Keratinocyte (primary cell): ENCODE results near the gene VWA7. TPM values are rescaled to one million over a fixed set of nuclear protein-coding genes. Genes with fewer than 3 reads are reported as not detected.

ENCODE experiments used
- DNase-seq: peaks from one replicate; pipeline ENCODE4 v3.0.0-alpha.2; 2011; ENCODE audit warnings: low read depth, missing footprints, low spot score
- FAIRE-seq: peaks from 2 replicates; lab custom pipeline; 2011; peaks lifted over from hg19 to GRCh38; lab: Jason Lieb, UNC
- H2AFZ ChIP-seq: 2 replicates; pipeline ENCODE4 v1.6.0; 2012; ENCODE audit warnings: low read length, control low read depth, inconsistent platforms; ENCODE audit not compliant: control insufficient read depth
- H3K27ac ChIP-seq: 2 replicates; pipeline ENCODE4 v1.5.1; 2011; ENCODE audit warnings: low read length; ENCODE audit not compliant: control insufficient read depth, insufficient read depth
- H3K27me3 ChIP-seq: 3 replicates; pipeline ENCODE4 v1.6.0; 2011; ENCODE audit warnings: low read length; ENCODE audit not compliant: control insufficient read depth, insufficient read depth; ENCODE audit errors: extremely low read depth
- H3K36me3 ChIP-seq, 2 experiments: 2 replicates in 1 of 2; 3 replicates in 1 of 2; pipeline ENCODE4 v1.5.1; 2011; ENCODE audit warnings: low read length in 2 of 2, mild to moderate bottlenecking in 1 of 2; ENCODE audit not compliant: control insufficient read depth in 2 of 2, insufficient read depth in 2 of 2; ENCODE audit errors: extremely low read depth in 1 of 2
- H3K4me1 ChIP-seq: 3 replicates; pipeline ENCODE4 v1.5.1; 2011; ENCODE audit warnings: low read length; ENCODE audit not compliant: control insufficient read depth, insufficient read depth; ENCODE audit errors: extremely low read depth
- H3K4me2 ChIP-seq: 3 replicates; pipeline ENCODE4 v1.6.0; 2011; ENCODE audit warnings: low read depth, low read length; ENCODE audit not compliant: control insufficient read depth, insufficient read depth; ENCODE audit errors: extremely low read depth
- H3K4me3 ChIP-seq, 3 experiments: fragments of 200-600 bp in 1 of 3; sonication (generic) in 1 of 3; 2 replicates in 2 of 3; 3 replicates in 1 of 3; pipeline ENCODE4 v1.5.1; 2011 to 2016; ENCODE audit warnings: low read length in 3 of 3, mild to moderate bottlenecking in 3 of 3, control low read depth in 2 of 3, inconsistent platforms in 1 of 3, low read depth in 1 of 3, mixed read lengths in 1 of 3, mixed run types in 1 of 3, moderate library complexity in 1 of 3; ENCODE audit not compliant: control insufficient read depth in 2 of 3, insufficient read depth in 2 of 3; ENCODE audit errors: extremely low read depth in 1 of 3
- H3K79me2 ChIP-seq: 2 replicates; pipeline ENCODE4 v1.6.0; 2012; ENCODE audit warnings: low read length; ENCODE audit not compliant: control insufficient read depth, insufficient read depth
- H3K9ac ChIP-seq: 3 replicates; pipeline ENCODE4 v1.6.0; 2011; ENCODE audit warnings: low read length; ENCODE audit not compliant: control insufficient read depth, insufficient read depth; ENCODE audit errors: extremely low read depth
- H3K9me1 ChIP-seq: 3 replicates; pipeline ENCODE4 v1.6.0; 2011; ENCODE audit warnings: low read length; ENCODE audit not compliant: control insufficient read depth, insufficient read depth; ENCODE audit errors: extremely low read depth
- H3K9me3 ChIP-seq: 2 replicates; pipeline ENCODE4 v1.5.1; 2012; ENCODE audit warnings: low read depth, low read length; ENCODE audit not compliant: control insufficient read depth
- H4K20me1 ChIP-seq: 3 replicates; pipeline ENCODE4 v1.6.0; 2011; ENCODE audit warnings: low read length; ENCODE audit not compliant: control insufficient read depth, insufficient read depth; ENCODE audit errors: extremely low read depth
- EZH2 ChIP-seq: IDR thresholded peaks from one replicate; pipeline ENCODE4 v1.6.1; 2012; ENCODE audit warnings: inconsistent platforms, mild to moderate bottlenecking, low read length, moderate library complexity
- dilution Hi-C: fragments of 300-500 bp; cut with MboI; formaldehyde crosslinking; loops from one replicate; pipeline ENCODE4 v1.7.0; 2020; ENCODE audit warnings: low sequenced_read_pairs; ENCODE audit not compliant: extremely low pct_ligation_motif_present
- polyA plus RNA-seq, 5 experiments: library from polyadenylated mRNA; depleted of rRNA in 3 of 5; stranded (reverse) in 3 of 5; stranded (forward) in 1 of 5; unstranded in 1 of 5; fragments of >200 nt; gene quantifications; 1 replicate in 1 of 5; 2 replicates in 3 of 5; 3 replicates in 1 of 5; pipeline versions ENCODE4 v1.2.1 to v1.2.3, GENCODE V29; 2011 to 2012; ENCODE audit warnings: missing spikeins in 2 of 5, low read depth in 1 of 5, low replicate concordance in 1 of 5
- TF ChIP-seq, protein P1 (sequence below), 3 experiments: IDR thresholded peaks in 1 of 3; conservative IDR thresholded peaks in 1 of 3; optimal IDR thresholded peaks in 1 of 3; 2 replicates in 2 of 3; 3 replicates in 1 of 3; pipeline versions ENCODE3 to v1.5.1; 2011; ENCODE audit warnings: low read length in 3 of 3, mild to moderate bottlenecking in 3 of 3, moderate library complexity in 2 of 3, control low read depth in 1 of 3, inconsistent platforms in 1 of 3; ENCODE audit not compliant: insufficient read depth in 2 of 3; ENCODE audit errors: extremely low read depth in 1 of 3

The VWA7 gene
- polyA plus RNA-seq, 1 donor (not counting 4 experiments of a cell fraction or from before 2014, with no cell fraction given) = 0.47 TPM

DNA sequence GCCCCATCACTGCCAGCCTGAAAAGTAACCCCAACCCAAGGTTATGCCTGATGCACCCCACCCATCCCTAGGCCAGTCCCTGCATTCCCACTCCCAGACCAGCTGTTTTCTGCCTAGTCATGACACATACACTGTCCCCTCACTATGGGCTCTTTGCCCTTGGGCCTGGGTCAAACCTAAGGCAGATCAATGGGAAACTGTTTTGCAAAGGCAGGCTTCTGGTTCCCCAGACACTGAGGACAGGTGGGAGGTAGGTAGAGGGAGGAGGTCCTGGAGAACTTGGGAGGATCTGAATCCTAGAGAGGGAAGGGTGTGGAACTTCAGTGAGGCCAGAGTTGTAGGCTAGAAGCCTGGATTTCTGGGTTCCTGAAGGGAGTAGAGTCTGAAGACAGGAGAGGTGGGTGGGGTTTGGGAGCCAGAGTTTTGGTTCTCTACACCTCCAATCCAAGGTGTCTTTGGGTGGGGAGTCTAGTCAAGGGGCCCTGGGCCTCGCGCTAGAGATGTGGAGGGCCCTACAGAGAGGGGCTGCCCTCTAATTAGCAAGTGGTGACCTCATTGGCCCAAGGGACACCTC, 42.8 kb downstream of the VWA7 start:
- peak; percentile 67 for FAIRE-seq
- H3K4me2 ChIP-seq = peak overlapping the region; percentile 84
- peaks cover 4% of the 10 kb centered on the region for H3K9me1 ChIP-seq
- no peak overlapping the region for H2AFZ ChIP-seq
- H3K4me1 ChIP-seq = peaks cover 47% of the 10 kb centered on the region
- H3K9me3 ChIP-seq = no peaks in the 10 kb centered on the region
- peaks cover 39% of the 10 kb centered on the region for H3K79me2 ChIP-seq
- peaks cover 24 to 40% of the 10 kb centered on the region in 2 experiments for H3K36me3 ChIP-seq
- H3K9ac ChIP-seq = peak overlapping the region; percentile 90
- dilution Hi-C loops = no loop called here
- TF ChIP-seq, protein P1, sequence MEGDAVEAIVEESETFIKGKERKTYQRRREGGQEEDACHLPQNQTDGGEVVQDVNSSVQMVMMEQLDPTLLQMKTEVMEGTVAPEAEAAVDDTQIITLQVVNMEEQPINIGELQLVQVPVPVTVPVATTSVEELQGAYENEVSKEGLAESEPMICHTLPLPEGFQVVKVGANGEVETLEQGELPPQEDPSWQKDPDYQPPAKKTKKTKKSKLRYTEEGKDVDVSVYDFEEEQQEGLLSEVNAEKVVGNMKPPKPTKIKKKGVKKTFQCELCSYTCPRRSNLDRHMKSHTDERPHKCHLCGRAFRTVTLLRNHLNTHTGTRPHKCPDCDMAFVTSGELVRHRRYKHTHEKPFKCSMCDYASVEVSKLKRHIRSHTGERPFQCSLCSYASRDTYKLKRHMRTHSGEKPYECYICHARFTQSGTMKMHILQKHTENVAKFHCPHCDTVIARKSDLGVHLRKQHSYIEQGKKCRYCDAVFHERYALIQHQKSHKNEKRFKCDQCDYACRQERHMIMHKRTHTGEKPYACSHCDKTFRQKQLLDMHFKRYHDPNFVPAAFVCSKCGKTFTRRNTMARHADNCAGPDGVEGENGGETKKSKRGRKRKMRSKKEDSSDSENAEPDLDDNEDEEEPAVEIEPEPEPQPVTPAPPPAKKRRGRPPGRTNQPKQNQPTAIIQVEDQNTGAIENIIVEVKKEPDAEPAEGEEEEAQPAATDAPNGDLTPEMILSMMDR (optimal IDR thresholded peaks at IDR 0.05 in 1 of 3, IDR thresholded peaks at IDR 0.05 in 1 of 3, conservative IDR thresholded peaks at IDR 0.05 in 1 of 3; ENCODE audit: extremely low read depth in 1 of 3, insufficient read depth in 2 of 3, low read length in 3 of 3) = no peak
- TF ChIP-seq EZH2 = no peak
- DNase-seq = no peak
- H3K27me3 ChIP-seq = no peaks in the 10 kb centered on the region
- H3K4me3 ChIP-seq = peak overlapping the region; percentile 62 to 88 (median 66)
- H3K27ac ChIP-seq = peak overlapping the region; percentile 96
- H4K20me1 ChIP-seq = peaks cover 19% of the 10 kb centered on the region

DNA sequence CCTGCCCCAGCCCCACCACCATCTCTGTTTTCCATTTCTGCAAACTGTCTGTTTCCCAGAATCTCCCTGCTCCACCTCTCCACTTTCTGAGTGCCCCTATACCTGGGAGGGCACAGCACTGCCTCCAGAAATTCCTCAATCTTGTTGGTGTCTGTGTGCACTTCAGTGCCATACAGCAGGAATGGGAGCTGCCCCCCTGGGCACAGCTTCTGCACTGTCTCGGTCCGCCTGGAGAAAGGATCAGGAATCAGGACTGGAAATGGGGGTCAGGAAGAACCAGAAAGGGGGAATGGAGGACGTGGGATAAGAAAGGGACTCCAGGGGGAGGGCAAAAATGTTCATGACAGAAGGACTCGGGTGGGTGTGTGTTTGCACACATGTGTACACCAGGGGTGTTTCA, 43.4 kb downstream of the VWA7 start:
- H3K27ac ChIP-seq = peak overlapping the region; percentile 96
- H3K9ac ChIP-seq = peak overlapping the region; percentile 90
- peaks cover 39% of the 10 kb centered on the region for H3K79me2 ChIP-seq
- TF ChIP-seq, protein P1 (optimal IDR thresholded peaks at IDR 0.05 in 1 of 3, IDR thresholded peaks at IDR 0.05 in 1 of 3, conservative IDR thresholded peaks at IDR 0.05 in 1 of 3; ENCODE audit: extremely low read depth in 1 of 3, insufficient read depth in 2 of 3, low read length in 3 of 3) = no peak
- TF ChIP-seq EZH2 = no peak
- DNase-seq (no peak), FAIRE-seq (no peak)
- H3K27me3 ChIP-seq = no peaks in the 10 kb centered on the region
- H2AFZ ChIP-seq = no peak overlapping the region
- H3K4me3 ChIP-seq = peak overlapping the region in 2 of 3 experiments; percentile 62 to 88
- H3K9me3 ChIP-seq = no peaks in the 10 kb centered on the region
- peaks cover 45% of the 10 kb centered on the region for H3K4me1 ChIP-seq
- dilution Hi-C loops = no loop called here
- H4K20me1 ChIP-seq = peaks cover 19% of the 10 kb centered on the region
- H3K36me3 ChIP-seq = peaks cover 24 to 40% of the 10 kb centered on the region in 2 experiments
- H3K4me2 ChIP-seq = peak overlapping the region; percentile 84
- H3K9me1 ChIP-seq = peaks cover 4% of the 10 kb centered on the region
